Kidney epithelial cell (primary cell): ENCODE measurements around the gene SLC16A1. TPM values are rescaled to one million over a fixed set of nuclear protein-coding genes. Genes with fewer than 3 reads are reported as not detected.
"Not testable (repeated sequence)": the region's sequence is repeated elsewhere in the genome, so short reads cannot be mapped to it uniquely, and the experiment has no call there.

Experiments used
- DNase-seq: peaks from one replicate; pipeline ENCODE4 v3.0.0-alpha.2; 2010; ENCODE audit warnings: low read depth
- H3K27me3 ChIP-seq: 2 replicates; pipeline ENCODE4 v1.6.0; 2011; ENCODE audit warnings: low read length; ENCODE audit not compliant: control insufficient read depth, insufficient read depth
- H3K36me3 ChIP-seq: 2 replicates; pipeline ENCODE4 v1.5.1; 2011; ENCODE audit warnings: low read length; ENCODE audit not compliant: control insufficient read depth, insufficient read depth
- H3K4me3 ChIP-seq: 2 replicates; pipeline ENCODE4 v1.5.1; 2011; ENCODE audit warnings: low read depth, mild to moderate bottlenecking, control low read depth, low read length
- total RNA-seq: library from RNA; depleted of rRNA; stranded (reverse); fragments of >200 nt; gene quantifications from 2 replicates; pipeline ENCODE4 v1.2.3, GENCODE V29; 2015
- TF ChIP-seq, protein P1 (sequence below): IDR thresholded peaks from 2 replicates; pipeline ENCODE4 v1.5.1; 2011; ENCODE audit warnings: mild to moderate bottlenecking, moderate library complexity, low read length, control low read depth, inconsistent platforms; ENCODE audit not compliant: insufficient read depth, poor library complexity, severe bottlenecking

Gene SLC16A1
- total RNA-seq, 1 donor from 2014 or later: 93.6 TPM

DNA sequence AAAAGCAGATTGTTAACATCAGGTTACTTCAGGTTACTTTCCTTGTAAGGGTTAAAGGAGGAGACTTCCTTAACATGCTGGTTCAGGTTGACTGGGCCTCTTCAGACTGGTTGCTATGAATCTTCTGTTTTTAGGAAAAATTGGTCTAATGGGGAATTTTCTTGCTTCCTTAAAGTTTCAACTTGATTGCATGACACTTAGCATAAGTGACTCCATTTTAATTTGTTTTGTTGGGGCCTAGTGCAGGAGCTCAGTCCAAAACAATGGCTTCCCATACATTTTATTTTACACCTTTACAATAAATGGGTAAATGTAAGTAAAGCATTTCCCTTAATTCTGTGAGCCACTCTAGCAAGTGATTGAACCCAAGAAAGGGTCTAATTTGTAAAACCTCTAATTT is 53.8 kb downstream of the SLC16A1 start:
- TF ChIP-seq, protein P1, sequence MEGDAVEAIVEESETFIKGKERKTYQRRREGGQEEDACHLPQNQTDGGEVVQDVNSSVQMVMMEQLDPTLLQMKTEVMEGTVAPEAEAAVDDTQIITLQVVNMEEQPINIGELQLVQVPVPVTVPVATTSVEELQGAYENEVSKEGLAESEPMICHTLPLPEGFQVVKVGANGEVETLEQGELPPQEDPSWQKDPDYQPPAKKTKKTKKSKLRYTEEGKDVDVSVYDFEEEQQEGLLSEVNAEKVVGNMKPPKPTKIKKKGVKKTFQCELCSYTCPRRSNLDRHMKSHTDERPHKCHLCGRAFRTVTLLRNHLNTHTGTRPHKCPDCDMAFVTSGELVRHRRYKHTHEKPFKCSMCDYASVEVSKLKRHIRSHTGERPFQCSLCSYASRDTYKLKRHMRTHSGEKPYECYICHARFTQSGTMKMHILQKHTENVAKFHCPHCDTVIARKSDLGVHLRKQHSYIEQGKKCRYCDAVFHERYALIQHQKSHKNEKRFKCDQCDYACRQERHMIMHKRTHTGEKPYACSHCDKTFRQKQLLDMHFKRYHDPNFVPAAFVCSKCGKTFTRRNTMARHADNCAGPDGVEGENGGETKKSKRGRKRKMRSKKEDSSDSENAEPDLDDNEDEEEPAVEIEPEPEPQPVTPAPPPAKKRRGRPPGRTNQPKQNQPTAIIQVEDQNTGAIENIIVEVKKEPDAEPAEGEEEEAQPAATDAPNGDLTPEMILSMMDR: no peak
- Histone ChIP-seq H3K4me3 (no peak overlapping the region), H3K27me3 (no peaks in the 10 kb centered on the region), H3K36me3 (no peaks in the 10 kb centered on the region)
- DNase-seq: no peak

DNA sequence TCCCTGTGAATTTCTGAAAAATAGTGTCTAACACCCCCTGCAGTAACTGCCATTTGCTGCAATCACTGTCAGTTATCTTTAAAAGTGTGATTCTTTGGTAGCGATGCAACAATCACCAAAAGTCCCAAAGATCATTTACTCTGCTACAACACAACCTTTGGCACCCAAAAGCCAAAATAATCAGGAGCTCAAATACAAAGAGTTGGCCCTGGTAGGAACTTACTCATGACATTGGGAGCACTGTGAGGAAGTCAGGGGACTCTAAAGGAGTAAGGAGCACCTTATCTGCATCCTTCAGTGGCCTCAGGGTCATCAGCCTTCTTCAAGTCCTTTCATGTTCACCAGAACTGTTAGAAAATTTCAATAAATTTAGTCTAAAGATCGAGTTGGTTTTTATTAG is 54.6 kb downstream of the SLC16A1 start:
- DNase-seq: no peak
- no peak overlapping the region for H3K4me3 ChIP-seq
- TF ChIP-seq, protein P1: no peak
- H3K36me3 ChIP-seq: no peaks in the 10 kb centered on the region
- H3K27me3 ChIP-seq: no peaks in the 10 kb centered on the region

DNA sequence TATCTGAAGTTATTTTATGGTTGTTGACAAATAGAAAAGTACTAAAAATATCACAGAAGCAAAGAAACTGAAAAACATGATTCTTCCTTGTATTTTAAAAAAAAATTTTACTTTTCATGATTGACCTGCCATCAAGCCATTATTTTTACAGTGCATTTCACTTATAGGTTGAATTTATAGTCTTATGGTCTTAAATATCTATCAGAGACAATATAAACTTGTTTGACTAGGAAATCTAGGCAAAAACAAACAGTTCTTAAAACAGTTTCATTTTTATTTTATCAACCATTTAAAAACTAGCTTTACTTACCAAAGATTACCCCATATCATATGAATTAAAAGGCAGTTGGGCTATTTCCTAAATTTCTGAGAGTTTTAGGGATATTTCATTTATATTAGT is 59.2 kb downstream of the SLC16A1 start:
- TF ChIP-seq, protein P1: no peak
- Histone ChIP-seq H3K36me3 (no peaks in the 10 kb centered on the region), H3K27me3 (no peaks in the 10 kb centered on the region), H3K4me3 (no peak overlapping the region)
- no peak for DNase-seq

DNA sequence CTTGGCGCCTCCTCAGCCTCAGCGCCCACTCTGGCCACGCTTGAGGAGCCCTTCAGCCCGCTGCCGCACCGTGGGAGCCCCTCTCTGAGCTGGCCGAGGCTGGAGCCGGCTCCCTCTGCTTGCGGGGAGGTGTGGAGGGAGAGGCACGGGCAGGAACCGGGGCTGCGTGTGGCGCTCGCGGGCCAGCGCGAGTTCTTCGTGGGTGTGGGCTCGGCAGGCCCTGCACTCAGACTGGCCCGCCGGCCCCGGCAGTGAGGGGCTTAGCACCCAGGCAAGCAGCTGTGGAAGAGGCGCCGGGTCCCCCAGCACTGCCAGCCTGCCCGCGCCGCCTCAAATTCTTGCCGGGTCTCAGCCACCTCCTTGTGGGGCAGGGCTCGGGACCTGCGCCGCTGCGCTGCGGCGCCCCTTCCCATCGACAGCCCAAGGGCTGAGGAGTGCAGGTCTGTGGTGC is 61.4 kb downstream of the SLC16A1 start:
- TF ChIP-seq, protein P1: no peak
- Histone ChIP-seq H3K36me3 (no peaks in the 10 kb centered on the region), H3K4me3 (no peak overlapping the region), H3K27me3 (no peaks in the 10 kb centered on the region)
- DNase-seq: no peak

DNA sequence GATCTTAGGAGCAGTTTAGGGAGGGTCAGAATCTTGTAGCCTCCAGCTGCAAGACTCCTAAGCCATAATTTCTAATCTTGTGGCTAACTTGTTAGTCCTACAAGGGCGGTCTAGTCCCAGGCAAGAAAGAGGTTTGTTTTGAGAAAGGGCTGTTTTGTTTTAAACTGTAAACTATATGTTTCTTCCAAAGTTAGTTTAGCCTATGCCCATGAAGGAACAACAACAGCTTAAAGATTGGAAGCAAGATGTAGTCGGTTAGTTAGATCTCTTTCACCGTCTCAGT is 62.0 kb downstream of the SLC16A1 start:
- TF ChIP-seq, protein P1: no peak
- Histone ChIP-seq H3K4me3 (no peak overlapping the region), H3K27me3 (no peaks in the 10 kb centered on the region), H3K36me3 (no peaks in the 10 kb centered on the region)
- DNase-seq: no peak

DNA sequence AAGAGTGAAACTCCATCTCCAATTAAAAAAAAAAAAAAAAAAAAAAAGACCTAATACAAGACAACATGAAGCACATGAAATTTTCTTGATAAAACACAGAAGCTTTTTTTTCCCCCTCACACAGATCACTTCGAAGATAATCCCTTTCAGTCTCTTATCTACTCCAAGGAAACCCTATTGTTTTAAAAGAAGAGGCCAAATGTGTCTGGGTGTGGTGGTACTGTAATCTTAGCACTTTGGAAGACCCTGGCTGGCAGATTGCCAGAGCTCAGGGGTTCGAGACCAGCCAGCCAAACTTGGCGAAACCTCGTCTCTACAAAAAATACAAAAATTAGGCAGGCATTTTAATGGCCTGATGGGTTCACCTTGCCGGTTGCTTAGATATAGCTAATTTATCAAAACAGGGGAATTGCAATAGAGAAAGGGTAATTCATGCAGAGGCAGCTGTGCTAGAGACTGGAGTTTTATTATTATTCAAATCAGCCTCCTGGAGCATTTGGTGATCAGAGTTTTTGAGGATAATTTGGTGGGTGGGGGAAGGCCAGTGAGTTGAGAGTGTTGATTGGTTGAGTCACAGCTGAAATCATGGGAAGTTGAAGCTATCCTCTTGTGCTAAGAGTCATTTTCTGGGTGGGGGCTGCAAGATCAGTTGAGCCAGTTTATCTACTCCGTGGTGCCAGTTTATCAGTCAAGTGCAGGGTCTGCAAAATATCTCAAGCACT is 62.5 kb downstream of the SLC16A1 start:
- Histone ChIP-seq H3K27me3 (no peaks in the 10 kb centered on the region), H3K4me3 (no peak overlapping the region), H3K36me3 (no peaks in the 10 kb centered on the region)
- DNase-seq: no peak
- TF ChIP-seq, protein P1: no peak

DNA sequence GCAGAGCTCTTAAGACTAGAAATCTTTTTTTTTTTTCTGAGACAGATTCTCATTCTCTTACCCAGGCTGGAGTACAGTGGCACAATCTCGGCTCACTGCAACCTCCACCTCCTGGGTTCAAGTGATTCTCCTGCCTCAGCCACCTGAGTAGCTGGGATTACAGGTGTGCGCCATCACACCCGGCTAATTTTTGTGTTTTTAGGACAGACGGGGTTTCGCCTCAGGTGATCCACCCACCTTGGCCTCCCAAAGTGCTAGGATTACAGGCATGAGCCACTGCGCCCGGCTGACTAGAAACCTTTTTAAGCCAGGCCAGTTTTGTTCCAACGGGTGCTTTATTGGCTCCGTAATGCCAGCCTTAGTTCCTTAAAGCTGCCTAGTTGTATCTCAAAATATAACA is 66.1 kb downstream of the SLC16A1 start:
- DNase-seq, H3K4me3 ChIP-seq, H3K36me3 ChIP-seq, H3K27me3 ChIP-seq: not testable (repeated sequence)
